GM21515 (cell line): ENCODE measurements around the gene SYMPK.
"Not testable (repeated sequence)": the region's sequence is repeated elsewhere in the genome, so short reads cannot be mapped to it uniquely, and the experiment has no call there.

ENCODE experiments used
- ATAC-seq: cut with Tn5 transposase; IDR thresholded peaks from one replicate; pipeline ENCODE4 v1.9.1; 2021; ENCODE audit not compliant: unreplicated experiment

Gene SYMPK

GRCh38 chr19:45870798-45871197 lies 7.9 kb upstream of the SYMPK start:
- ATAC-seq, result no peak

GRCh38 chr19:45867241-45867640 lies 4.3 kb upstream of the SYMPK start:
- ATAC-seq, result not testable (repeated sequence)

- ATAC-seq, result no peak
Observed at GRCh38 chr19:45866400-45867176, 3.6 kb upstream of the SYMPK start.

GRCh38 chr19:45865269-45865948 lies 2.5 kb upstream of the SYMPK start:
- no peak for ATAC-seq

DNA sequence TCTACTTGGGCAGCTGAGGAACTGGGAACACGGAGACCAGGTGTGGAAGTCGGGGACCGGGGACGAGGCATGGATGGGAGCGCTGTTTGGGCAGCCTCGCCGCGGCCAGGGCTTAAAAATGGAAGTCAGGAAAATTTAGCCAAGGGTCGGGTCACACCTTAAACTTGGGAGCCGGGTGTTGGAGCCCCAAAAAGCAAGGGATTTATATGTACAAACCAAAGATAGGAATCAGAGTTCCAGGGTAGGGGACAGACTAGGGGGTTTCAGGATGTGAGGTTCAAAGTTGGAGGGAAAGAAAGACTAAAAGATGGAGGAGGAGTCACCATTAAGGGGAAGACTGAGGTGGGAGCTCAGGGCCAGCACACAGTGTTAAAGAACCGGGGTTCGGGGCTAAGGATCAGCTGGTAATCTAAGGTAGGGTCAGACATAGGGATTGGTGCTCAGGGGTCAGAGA lies 1.7 kb upstream of the SYMPK start:
- ATAC-seq, result no peak

GRCh38 chr19:45863840-45864628 lies 1.1 kb upstream of the SYMPK start, which contains the start of gene FOXA3:
TSS of gene FOXA3 (plus strand) at chr19:45864326. CDS start at chr19:45864457, 131 bp downstream.
- no peak for ATAC-seq

DNA sequence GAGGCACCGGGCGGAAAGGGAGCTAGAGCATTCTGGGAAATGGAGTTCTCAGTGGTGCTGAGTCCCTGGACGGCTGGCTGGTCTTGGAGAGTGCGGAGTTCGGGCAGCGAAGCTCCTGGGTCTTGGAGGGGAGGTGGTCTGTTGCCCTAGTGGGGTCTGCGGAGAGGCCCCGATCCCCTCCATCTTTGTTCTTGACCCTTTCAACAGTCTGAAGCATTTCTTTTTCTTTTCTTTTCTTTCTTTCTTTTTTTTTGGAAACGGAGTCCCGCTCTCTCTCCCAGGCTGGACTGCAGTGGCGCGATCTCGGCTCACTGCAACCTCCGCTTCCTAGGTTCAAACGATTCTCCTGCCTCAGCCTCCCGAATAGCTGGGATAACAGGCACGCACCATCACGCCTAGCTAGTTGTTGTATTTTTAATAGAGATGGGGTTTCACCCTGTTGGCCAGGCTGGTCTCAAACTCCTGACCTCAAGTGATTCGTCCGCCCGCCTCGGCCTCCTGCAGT lies 440 bp upstream of the SYMPK start:
- ATAC-seq, result no peak

GRCh38 chr19:45862271-45862563 lies 730 bp downstream of the SYMPK start:
- ATAC-seq, result no peak

DNA sequence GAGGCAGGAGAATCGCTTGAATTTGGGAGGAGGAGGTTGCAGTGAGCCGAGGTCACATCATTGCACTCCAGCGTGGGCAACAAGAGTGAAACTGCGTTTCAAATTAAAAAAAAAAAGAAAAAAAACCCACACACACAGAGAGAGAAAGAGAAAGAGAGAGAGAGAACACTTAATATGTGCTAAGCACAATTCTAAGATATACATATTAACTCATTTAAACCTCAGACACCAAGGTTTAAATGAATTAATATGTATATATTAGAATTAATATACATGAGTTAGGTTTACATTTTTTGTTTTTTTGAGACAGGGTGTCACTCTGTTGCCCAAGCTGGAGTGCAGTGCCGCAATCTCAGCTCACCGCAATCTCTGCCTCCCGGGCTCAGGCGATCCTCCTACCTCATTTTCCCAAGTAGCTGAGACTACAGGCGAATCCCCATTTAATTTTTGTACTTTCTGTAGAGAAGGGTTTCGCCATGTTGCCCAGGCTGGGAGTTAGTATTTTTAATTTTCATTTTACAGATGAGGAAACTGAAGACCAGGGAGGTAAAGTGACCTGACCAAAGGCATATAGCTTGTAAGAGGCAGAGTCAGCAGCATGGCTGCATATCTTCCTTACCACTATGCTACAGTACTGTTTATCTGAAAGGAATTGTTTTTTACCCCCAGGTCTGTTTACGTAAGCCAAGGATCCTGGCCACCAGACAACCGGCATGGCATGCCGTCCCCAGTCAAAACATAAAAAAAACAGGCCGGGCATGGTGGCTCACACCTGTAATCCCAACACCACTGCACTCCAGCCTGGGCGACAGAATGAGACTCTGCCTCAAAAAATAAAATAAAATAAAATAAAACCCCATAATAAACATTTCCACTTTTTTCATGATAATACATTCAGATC lies 2.3 kb downstream of the SYMPK start:
- ATAC-seq, result no peak

- no peak for ATAC-seq
Observed at GRCh38 chr19:45854167-45854778, 8.7 kb downstream of the SYMPK start.

DNA sequence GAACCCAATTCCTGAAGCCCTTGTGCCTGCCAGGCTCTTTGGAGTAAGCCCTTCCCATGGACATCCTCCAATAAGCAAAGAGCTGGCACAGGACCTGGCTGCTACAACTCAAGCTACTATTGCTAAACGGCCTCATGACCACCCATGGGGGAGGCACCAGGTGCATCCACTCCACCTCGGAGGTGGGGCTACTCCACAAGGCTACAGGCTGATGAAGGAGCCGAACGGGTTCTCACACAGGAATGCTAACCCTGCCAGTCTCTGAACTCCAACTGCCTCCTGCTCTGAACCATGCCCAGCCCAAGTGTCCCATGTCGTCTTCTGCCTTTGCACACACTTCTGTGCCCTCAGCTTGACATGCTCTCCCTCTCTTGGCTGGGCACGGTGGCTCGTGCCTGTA lies 10.0 kb downstream of the SYMPK start:
- no peak for ATAC-seq

GRCh38 chr19:45852145-45852750 lies 10.7 kb downstream of the SYMPK start:
- no peak for ATAC-seq

GRCh38 chr19:45848922-45849321 lies 14.0 kb downstream of the SYMPK start:
- no peak for ATAC-seq

DNA sequence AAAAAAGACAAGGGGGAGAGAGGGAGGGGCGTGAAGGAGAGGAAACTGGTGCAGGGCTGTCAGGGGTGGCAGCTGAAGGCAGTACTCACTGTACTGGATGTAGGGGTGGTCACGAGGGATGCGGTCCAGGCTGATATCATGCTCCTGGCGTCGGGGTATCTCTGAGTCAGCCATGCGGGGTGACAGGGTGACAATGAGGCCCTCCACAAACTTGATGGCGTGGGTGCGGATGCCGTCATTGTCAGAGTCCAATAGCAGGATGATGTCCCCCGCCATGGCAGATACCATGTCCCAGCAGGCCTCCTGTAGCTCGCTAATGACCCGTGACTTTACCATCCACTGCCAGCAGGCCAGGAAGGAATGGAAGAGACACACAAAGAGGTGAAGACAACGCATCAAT lies 15.3 kb downstream of the SYMPK start:
- ATAC-seq, result no peak

GRCh38 chr19:45842198-45842597 lies 20.7 kb downstream of the SYMPK start:
- no peak for ATAC-seq

GRCh38 chr19:45834970-45835369 lies 28.0 kb downstream of the SYMPK start:
- no peak for ATAC-seq

- no peak for ATAC-seq
Observed at GRCh38 chr19:45828945-45829344, 34.0 kb downstream of the SYMPK start.

DNA sequence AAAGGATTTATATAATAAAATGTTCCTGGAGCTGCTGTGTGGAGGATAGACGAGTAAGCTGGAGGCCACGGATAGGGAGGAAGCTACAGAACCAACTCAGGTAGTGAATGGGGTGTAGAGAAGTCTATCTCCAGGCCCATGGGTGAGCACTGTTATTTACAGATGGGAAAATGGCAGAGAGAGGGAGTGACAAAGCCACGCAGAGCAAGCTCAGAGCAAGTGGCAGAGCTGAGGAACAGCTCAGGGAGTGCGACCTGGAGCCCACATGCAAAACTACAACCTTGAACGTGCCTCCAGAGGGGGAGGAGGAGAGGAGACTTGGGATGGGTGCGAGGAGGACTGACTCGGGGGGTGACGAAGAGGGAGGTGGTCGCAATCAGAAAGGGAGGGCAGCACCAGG lies 34.4 kb downstream of the SYMPK start:
- no peak for ATAC-seq

DNA sequence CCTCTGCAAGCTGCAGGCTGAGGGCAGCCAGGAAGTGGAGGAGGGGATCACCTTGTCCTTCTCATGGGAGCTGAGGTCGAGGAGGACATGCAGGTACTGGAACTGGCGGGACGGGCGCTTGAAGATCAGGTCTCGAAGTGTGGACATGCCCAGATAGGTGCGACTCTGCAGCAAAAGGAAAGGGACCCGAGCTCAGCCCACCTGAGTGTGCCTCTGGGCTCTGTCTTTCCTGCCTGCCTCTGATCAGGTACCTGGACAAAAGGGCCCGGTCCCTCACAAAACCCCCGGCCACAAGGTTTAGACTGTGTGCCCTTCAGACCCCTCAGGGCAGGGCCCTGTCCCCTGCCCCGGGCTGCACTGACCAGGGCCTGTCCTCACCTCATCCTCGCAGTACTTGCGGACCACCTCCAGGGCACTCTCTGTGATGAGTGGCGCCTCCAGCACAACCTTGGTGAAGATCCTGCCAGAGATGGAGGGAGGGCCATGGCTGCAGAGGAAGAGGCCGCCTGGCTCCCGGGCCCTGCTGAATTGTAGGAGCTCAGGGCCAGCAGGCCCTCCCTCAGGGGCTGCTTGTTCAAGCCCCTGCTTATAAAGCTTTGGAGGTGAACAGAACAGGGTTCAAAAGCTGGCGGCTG lies 35.4 kb downstream of the SYMPK start:
- no peak for ATAC-seq
